Stimulated activated CD4-positive, alpha-beta T cell treated with anti-CD3 and anti-CD28 coated beads, Interleukin-4, amount 100 ng/mL, for 1 hour (primary cell): Measurements from ENCODE around the gene BMERB1.
"Not testable (repeated sequence)": the region's sequence is repeated elsewhere in the genome, so short reads cannot be mapped to it uniquely, and the experiment has no call there.

Source experiments
- DNase-seq: peaks from one replicate; pipeline ENCODE4 v3.0.0-alpha.2; 2020

Gene BMERB1

DNA sequence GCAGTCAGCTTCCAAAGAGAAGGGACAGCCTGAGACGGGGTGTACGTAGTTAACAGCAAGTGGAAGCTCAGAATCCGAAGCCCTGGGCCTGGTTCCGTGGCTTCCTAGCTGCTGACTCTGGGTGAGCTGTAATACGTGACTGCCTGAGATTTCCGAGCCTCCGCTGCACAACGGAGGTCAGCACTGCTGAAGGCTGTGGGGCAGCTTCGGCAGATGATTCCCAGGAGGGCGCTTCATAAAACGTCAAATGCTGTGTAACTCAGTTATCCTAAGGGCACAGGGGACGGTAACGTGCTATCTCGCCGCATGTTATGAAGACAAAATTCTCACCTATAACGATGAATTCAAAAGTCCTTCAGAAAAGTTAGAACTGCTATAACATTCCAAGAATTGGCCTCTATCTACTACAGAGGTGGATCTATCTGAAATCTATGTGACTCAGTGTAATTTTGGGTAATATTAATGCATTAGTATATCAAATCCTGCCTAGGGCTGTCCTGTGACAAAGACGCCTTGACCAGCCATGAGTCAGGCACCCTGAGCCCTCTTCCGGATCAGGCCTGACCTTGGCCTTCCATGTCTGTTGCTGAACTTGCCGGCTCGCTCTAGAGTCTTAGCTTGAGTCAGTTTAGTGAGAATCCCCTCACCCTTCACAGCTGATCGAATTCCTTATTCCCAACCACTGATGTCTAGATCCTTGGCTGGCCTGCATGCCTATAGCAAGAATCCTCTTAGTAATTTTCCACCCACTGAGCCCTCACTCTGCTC, 165.1 kb downstream of the BMERB1 start:
- DNase-seq = no peak

- no peak for DNase-seq
These were observed 167.0 kb downstream of the BMERB1 start for GRCh38 chr16:15601212-15601879.

GRCh38 chr16:15602285-15603044, 168.1 kb downstream of the BMERB1 start:
- DNase-seq = no peak

GRCh38 chr16:15604460-15605440, 170.4 kb downstream of the BMERB1 start:
- DNase-seq = no peak

DNA sequence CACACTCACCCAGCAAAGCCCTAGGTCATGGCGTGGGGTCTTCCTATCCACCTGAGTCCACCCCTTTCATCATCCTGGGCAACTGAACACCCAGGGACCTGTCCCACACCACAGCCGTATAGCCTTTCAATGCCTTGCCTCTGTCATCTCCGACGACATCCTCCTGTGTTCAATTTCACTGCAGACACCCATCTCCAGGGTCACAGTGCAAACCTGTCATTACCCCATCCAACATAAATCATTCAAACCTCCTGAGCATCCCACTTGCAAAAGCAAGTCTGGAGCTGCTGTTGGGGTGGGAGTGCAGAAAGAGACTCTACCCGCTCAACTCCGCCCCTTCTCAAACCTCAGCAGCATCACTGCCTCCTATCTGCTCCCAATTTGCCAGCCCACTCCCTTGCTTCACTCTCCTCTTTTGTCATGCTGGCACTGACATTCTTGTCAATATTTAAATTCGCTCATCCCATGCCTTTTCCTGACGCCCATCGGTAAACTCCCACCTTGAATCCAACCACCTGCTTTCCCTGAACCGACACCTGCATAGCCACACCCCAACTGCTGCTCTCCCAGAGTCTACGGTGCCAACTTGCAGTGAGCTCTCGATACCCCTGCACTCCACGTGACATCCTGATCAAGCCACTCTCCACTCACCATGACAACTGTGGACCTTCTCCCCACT, 171.6 kb downstream of the BMERB1 start:
- DNase-seq = no peak

- no peak for DNase-seq
These were observed 172.3 kb downstream of the BMERB1 start for GRCh38 chr16:15606518-15607220.

- not testable (repeated sequence) for DNase-seq
These were observed 172.9 kb downstream of the BMERB1 start for GRCh38 chr16:15607221-15607699.

DNA sequence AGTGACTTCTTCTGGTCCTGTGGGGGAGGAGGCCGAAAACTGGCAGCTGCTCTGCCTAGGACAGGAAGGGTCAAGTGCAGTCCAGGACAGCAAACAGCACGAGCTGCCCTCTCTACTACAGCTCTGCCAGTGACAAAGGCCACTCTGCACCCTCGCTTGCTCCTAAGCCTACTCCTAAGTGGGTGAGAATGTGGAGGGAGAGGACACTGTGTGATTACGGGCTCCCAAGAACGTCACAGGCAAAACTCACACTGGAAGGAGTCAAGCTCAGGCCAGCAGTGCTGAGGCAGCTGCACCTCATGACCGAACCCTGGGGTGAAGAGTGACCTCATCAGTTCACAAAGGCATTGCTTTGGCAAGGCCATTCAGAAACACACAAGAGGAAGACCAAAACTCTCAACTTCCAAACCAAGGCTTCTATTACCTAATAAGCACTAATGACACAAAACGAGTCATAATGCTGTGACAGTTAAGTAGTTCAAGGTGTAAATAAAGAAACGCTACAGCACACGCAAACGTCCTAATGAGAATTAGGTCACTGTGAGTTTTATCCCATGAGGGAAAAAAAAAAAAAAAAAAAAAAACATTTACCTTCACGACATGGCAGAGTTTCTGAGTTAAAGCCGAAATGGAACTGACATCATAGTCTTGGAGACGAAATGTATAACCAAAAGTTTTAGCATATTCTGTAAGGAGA, 173.5 kb downstream of the BMERB1 start:
- DNase-seq = no peak

- DNase-seq = no peak
These were observed 174.3 kb downstream of the BMERB1 start for GRCh38 chr16:15608398-15609285.

DNA sequence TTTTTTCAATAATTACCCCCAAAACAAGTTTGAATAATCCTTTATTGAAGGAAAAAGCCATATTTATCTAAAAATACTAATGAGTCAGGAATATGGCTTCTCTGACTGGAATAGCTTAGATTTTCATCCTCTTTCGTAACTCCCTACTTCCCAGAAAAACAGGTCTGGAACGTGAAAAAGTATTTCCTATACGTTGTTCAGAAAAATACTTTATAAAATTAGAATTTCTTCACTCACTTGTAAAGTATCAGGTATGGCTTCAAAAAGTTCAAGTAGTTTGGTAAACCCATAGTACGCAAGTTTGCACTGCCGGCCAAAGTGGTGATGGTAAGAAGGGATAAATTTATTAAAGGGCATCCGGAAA, 174.9 kb downstream of the BMERB1 start:
- DNase-seq = no peak

- DNase-seq = no peak
These were observed 176.0 kb downstream of the BMERB1 start for GRCh38 chr16:15610369-15610871.

GRCh38 chr16:15611610-15612009, 177.2 kb downstream of the BMERB1 start:
- DNase-seq = no peak

- DNase-seq = no peak
These were observed 179.3 kb downstream of the BMERB1 start for GRCh38 chr16:15613676-15614075.

- no peak for DNase-seq
These were observed 181.6 kb downstream of the BMERB1 start for GRCh38 chr16:15616012-15616411.

DNA sequence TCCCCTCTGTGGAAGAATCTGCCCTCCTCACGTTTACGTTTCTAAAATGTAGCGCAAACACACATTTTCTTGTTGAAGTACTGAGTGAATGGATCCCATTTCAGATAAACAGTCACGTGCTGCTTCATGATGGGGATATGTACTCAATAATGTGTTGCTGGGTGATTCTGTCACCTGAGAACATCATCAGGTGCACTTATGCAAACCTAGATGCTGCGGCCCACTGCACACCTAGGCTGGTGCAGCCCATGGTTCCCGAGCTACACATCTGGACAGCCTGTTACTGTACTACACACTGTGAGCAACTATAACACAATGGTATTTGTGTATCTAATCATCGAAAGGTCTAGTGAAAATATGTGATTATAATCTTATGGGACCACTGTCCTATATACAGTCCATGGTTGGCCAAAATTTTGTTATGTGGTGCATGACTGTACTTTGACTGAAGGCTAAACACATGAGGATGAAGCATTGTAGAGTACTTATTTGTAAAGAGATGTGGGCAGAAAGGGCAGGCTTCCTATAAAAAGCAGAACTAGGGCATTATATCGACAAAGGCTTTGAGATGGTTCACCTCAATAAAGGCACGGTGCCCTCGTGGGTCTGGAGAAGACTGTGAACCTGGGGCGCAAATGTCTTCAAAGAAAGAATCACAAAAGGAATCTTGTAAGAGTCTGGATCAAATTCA, 182.2 kb downstream of the BMERB1 start:
- DNase-seq = no peak

DNA sequence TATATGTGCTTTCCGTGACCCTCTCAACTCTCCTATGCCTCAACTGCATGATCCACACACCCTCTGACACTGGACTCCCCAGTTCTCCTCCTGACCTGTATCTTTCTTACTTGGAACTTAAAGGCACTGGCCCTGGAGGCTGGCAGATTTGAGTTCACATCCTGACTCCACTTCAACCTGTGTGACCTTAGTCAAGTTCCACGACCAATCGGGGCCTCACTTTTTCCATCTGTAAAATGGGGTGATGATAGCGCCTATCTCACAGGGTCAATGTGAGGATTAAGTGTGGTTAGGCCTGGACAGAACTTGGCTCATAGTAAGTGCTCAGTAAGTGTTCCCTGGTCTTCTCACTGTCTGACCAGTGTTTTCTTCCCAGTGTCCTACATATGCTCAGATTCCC, 183.5 kb downstream of the BMERB1 start:
- no peak for DNase-seq

GRCh38 chr16:15618392-15618791, 184.0 kb downstream of the BMERB1 start:
- DNase-seq = no peak

GRCh38 chr16:15620611-15621195, 186.3 kb downstream of the BMERB1 start:
- DNase-seq = no peak
